Mononuclear cell (primary cell): ENCODE data around the gene MARCHF9. TPM values are rescaled to one million over a fixed set of nuclear protein-coding genes. Genes with fewer than 3 reads are reported as not detected.
"Not testable (repeated sequence)": the region's sequence is repeated elsewhere in the genome, so short reads cannot be mapped to it uniquely, and the experiment has no call there.

ENCODE experiments used
- H3K27me3 ChIP-seq: 2 replicates; pipeline ENCODE4 v1.6.0; 2011; ENCODE audit warnings: low read length, control low read depth; ENCODE audit not compliant: insufficient read depth
- H3K4me1 ChIP-seq: 2 replicates; pipeline ENCODE4 v1.5.1; 2011; ENCODE audit warnings: mild to moderate bottlenecking, low read length, control low read depth; ENCODE audit not compliant: insufficient read depth
- H3K4me3 ChIP-seq: 2 replicates; pipeline ENCODE4 v1.5.1; 2011; ENCODE audit warnings: mild to moderate bottlenecking, low read length, moderate library complexity
- H3K9me3 ChIP-seq: 2 replicates; pipeline ENCODE4 v1.5.1; 2011; ENCODE audit warnings: low read depth, mild to moderate bottlenecking, control low read depth, low read length
- total RNA-seq: library from RNA; depleted of rRNA; stranded (reverse); fragments of >200 nt; gene quantifications from one replicate; pipeline ENCODE4 v1.2.3, GENCODE V29; 2012

MARCHF9 gene, protein sequence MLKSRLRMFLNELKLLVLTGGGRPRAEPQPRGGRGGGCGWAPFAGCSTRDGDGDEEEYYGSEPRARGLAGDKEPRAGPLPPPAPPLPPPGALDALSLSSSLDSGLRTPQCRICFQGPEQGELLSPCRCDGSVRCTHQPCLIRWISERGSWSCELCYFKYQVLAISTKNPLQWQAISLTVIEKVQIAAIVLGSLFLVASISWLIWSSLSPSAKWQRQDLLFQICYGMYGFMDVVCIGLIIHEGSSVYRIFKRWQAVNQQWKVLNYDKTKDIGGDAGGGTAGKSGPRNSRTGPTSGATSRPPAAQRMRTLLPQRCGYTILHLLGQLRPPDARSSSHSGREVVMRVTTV
- 13.9 TPM for total RNA-seq

DNA sequence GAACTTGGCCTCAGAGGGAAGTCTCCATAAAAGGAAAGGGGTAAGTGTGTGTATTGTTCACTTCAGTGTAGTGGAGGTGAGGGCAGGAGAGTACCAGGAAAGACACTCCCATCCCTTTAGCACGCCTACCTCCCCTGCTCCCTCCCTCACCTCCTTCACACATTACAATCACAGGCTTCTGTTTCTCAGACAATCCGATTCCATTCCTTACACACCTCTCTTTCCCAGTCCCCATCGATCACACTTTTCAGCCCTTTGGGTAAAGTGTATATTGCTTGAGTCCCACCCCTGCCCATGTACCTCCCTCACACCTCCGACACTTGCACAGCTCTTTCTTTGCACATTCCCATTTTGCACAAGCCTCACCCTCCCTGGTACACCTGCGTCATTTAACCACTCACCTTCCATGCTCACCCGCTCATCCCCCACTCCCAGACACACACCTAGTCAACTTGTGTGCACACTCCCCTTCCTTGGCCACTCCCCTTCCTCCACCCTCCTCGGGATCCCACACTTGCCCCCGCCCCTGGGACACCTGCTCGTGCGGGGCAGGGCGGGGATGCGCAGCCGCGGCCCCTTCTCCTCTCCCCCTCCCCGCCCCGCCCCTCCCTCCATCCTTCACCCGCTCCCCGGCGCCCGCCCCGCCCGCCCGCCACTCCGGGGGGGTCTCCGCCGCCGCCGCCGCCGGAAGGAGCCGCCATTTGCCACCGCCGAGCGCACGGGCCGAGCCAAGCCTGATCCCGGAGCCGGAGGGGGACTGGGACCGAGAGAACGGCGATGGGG is at the start of gene MARCHF9:
MARCHF9 (plus strand) TSS at position 693 of the 783 bp plus-strand sequence. CDS start 426 bp downstream, outside the sequence.
- Histone ChIP-seq H3K27me3 (no peaks in the 10 kb centered on the region), H3K9me3 (no peaks in the 10 kb centered on the region), H3K4me1 (peaks cover 57% of the 10 kb centered on the region), H3K4me3 (peak within 1 kb of the TSS; percentile 49)

DNA sequence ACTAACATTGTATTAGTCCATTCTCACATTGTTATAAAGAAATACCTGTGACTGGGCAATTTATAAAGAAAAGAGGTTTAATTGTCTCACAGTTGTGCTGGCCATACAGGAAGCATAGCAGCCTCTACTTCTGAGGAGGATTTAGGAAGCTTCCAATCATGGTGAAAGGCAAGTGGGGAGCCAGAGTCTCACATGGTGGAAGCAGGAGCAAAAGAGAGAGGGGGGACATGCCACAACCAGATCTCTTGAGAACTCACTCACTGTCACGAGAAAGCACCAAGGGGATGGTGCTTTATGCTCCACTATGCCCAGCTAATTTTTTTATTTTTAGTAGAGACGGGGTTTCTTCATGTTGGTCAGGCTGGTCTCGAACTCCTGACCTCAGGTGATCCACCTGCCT is 47.7 kb upstream of the MARCHF9 start:
- H3K4me3 ChIP-seq: no peak overlapping the region
- peaks cover 13% of the 10 kb centered on the region for H3K9me3 ChIP-seq
- H3K27me3 ChIP-seq: no peaks in the 10 kb centered on the region
- H3K4me1 ChIP-seq: no peaks in the 10 kb centered on the region

DNA sequence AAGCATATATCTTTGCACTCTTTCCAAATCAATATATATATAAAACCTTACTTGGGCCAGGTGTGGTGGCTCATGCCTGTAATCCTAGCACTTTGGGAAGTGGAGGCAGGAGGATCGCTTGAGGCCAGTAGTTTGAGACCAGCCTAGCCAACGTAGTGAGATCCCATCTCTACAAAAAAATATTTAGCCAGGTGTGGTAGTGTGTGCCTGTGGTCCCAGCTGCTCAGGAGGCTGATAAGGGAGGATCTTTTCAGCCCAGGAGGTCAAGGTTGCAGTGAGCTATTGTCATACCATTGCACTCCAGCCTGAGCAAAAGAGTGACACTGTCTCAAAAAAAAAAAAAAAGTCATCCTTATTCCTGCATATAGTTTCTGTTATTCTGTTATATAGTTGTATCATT is 46.6 kb upstream of the MARCHF9 start:
- Histone ChIP-seq H3K9me3 (peaks cover 11% of the 10 kb centered on the region), H3K27me3 (no peaks in the 10 kb centered on the region), H3K4me3 (no peak overlapping the region), H3K4me1 (no peaks in the 10 kb centered on the region)

DNA sequence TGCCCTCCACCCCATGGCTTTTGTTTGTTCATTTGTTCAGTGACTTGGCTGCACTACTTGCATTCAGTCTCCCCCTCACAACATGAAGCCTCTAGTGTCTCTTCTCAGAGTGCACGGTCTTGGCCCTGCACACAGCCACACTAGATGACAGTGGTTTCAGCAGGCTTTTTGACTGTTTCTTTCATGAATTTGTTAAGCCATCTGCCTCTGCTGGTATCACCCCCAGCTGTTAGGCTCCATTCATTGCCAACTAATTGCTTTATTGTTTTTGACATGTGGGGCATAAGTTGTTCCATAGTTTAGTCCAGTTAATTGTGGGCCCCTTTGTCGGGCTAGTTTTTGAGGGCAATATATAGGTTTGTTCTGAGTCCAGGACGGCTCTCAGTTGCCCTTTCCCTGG is 42.2 kb upstream of the MARCHF9 start:
- no peaks in the 10 kb centered on the region for H3K27me3 ChIP-seq
- H3K4me3 ChIP-seq: no peak overlapping the region
- no peaks in the 10 kb centered on the region for H3K9me3 ChIP-seq
- H3K4me1 ChIP-seq: peaks cover 4% of the 10 kb centered on the region

DNA sequence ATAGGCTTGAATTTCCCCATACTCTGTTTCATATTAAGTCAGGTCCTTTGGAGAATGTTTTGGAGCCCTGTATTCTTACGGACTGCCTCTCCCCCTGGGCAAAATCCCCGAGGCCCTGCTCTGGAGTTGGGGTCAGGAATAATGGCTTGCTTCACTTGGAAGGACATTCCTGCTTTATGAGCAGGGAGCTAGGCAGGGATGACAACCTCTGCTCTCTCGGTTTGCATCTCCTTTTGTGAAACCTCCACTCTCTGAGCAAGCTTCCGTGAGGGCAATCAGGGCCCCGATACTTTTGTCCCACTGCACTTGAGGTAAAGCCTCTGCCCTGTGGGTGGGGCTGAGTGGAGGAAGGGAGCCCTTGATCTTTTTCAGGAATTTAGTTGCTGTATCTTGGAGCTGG is 41.7 kb upstream of the MARCHF9 start:
- Histone ChIP-seq H3K4me3 (no peak overlapping the region), H3K9me3 (no peaks in the 10 kb centered on the region), H3K4me1 (peaks cover 4% of the 10 kb centered on the region), H3K27me3 (no peaks in the 10 kb centered on the region)

DNA sequence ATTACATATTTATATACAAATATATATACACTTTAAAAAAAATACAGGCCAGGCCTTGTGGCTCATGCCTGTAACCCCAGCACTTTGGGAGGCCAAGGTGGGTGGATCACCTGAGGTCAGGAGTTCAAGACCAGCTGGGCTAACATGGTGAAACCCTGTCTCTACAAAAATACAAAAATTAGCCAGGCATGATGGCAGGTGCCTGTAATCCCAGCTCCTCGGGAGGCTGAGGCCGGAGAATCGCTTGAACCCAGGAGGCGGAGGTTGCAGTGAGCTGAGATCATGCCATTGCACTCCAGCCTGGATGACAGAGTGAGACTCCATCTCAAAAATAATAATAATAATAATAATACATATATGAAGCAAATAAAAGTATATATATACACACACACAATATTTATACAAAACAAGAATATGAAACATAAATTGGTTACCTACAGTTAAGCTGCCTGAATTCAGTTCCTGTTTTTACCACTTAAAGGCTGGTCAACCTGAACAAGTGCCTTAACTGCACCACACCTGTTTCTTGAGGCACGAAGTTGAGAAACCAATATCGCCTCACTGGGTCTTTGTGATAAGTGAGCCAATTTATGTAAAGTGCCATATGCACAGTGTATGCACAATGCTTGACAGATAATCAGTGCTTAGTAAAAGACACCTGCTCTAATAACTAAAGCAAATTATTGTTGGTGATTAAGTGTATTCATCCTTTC is 39.7 kb upstream of the MARCHF9 start:
- not testable (repeated sequence) for H3K9me3 ChIP-seq, H3K4me1 ChIP-seq, H3K27me3 ChIP-seq, H3K4me3 ChIP-seq

DNA sequence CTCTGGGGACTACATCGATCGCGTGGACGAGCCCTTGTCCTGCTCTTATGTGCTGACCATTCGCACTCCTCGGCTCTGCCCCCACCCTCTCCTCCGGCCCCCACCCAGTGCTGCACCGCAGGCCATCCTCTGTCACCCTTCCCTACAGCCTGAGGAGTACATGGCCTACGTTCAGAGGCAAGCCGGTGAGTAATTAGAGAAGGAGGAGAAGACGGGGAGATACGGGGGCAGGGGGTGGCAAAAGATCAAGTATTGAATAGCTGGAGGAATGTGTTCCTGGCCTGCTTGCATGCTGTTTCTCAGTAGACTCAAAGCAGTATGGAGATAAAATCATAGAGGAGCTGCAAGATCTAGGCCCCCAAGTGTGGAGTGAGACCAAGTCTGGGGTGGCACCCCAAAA is 39.1 kb upstream of the MARCHF9 start:
- no peak overlapping the region for H3K4me3 ChIP-seq
- H3K9me3 ChIP-seq: no peaks in the 10 kb centered on the region
- no peaks in the 10 kb centered on the region for H3K27me3 ChIP-seq
- H3K4me1 ChIP-seq: peaks cover 4% of the 10 kb centered on the region

DNA sequence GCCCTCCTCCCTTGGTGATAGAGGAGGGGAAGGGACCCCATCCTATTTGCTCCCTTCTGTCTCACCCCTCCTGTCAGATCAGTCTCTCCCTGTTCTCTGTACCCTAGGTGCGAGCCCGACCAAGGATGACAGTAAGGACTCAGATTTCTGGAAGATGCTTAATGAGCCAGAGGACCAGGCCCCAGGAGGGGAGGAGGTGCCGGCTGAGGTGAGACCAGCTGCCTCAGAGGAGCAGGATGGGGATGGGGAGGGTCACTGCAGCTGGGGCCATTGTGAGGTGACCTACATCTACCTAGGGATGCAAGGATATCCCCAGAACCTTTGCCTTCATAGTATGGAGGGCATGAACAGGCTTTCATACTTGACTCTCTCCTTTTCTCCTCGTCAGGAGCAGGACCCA is 38.6 kb upstream of the MARCHF9 start:
- Histone ChIP-seq H3K9me3 (no peaks in the 10 kb centered on the region), H3K4me3 (no peak overlapping the region), H3K4me1 (peaks cover 4% of the 10 kb centered on the region), H3K27me3 (no peaks in the 10 kb centered on the region)

DNA sequence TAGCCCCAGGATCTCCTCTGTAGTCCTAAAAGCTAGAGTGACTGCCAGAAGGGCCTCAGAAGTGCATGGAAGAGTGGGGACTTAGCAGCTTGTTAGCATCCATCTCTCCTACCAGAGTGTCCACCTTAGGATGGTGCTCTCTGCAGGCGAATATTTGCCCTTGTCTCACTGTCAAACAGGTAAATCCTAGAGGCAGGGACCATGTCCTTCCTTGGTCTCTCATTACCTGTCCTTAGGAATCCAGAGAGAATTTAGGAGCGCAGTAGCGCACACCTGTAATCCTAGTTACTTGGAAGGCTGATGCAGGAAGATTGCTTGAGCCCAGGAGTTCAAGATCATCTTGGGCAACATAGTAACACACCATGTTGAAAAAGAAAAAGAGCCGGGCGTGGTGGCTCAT is 37.8 kb upstream of the MARCHF9 start:
- no peaks in the 10 kb centered on the region for H3K27me3 ChIP-seq
- H3K4me1 ChIP-seq: peaks cover 4% of the 10 kb centered on the region
- H3K9me3 ChIP-seq: no peaks in the 10 kb centered on the region
- H3K4me3 ChIP-seq: no peak overlapping the region

DNA sequence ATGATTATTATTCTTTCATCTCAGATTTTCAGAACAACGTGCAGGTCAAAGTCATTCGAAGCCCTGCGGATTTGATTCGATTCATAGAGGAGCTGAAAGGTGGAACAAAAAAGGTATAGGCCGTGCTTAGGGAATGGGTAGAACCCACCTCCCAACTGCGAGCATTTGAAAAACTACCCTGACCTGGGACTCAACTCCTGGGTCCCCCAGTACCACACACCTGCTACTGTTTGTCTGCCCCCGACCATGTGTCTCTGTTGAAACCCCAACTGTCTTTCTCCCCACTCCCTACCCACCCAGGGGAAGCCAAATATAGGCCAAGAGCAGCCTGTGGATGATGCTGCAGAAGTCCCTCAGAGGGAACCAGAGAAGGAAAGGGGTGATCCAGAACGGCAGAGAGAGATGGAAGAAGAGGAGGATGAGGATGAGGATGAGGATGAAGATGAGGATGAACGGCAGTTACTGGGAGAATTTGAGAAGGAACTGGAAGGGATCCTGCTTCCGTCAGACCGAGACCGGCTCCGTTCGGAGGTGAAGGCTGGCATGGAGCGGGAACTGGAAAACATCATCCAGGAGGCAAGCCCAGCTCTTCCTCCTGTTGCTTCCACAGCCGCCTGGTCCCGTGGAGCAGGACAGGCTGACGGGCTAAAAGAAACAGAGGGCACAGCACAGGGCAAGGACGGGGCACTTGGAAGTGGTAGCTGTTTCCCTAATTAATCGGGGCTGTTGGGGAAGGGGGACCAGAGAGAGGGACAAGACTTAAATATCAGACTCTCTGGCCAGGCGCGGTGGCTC is 36.9 kb upstream of the MARCHF9 start:
- Histone ChIP-seq H3K9me3 (no peaks in the 10 kb centered on the region), H3K4me3 (no peak overlapping the region), H3K27me3 (no peaks in the 10 kb centered on the region), H3K4me1 (peaks cover 4% of the 10 kb centered on the region)

DNA sequence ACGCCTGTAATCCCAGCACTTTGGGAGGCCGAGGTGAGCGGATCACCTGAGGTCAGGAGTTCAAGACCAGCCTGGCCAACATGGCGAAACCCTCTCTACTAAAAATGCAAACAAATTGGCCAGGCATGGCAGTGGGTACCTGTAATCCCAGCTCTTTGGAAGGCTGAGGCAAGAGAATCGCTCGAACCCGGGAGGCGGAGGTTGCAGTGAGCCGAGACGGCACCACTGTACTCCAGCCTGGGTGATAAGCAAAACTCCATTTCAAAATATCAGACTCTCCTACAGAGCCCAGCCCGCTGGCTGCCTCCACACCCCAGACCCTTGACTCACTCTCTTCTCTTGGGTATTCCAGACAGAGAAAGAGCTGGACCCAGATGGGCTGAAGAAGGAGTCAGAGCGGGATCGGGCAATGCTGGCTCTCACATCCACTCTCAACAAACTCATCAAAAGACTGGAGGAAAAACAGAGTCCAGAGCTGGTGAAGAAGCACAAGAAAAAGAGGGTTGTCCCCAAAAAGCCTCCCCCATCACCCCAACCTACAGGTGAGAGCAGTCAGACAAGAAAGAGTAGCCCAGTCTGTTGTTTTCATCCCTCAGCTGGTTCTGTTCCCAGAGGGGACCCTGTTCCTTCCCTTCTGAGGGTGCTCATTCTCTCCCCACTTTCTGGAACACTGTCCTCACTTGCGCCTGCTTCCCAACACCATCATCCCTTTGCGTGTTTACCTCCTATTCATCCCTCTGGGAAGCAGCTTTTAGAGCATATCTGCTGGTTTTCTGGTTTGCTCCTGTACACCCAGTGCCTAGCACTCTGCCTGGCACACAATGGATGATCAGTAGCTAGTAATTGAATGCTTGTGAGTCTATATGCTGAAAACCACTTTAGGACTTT is 36.0 kb upstream of the MARCHF9 start:
- Histone ChIP-seq H3K4me3 (no peak overlapping the region), H3K27me3 (no peaks in the 10 kb centered on the region), H3K9me3 (no peaks in the 10 kb centered on the region), H3K4me1 (peaks cover 4% of the 10 kb centered on the region)

DNA sequence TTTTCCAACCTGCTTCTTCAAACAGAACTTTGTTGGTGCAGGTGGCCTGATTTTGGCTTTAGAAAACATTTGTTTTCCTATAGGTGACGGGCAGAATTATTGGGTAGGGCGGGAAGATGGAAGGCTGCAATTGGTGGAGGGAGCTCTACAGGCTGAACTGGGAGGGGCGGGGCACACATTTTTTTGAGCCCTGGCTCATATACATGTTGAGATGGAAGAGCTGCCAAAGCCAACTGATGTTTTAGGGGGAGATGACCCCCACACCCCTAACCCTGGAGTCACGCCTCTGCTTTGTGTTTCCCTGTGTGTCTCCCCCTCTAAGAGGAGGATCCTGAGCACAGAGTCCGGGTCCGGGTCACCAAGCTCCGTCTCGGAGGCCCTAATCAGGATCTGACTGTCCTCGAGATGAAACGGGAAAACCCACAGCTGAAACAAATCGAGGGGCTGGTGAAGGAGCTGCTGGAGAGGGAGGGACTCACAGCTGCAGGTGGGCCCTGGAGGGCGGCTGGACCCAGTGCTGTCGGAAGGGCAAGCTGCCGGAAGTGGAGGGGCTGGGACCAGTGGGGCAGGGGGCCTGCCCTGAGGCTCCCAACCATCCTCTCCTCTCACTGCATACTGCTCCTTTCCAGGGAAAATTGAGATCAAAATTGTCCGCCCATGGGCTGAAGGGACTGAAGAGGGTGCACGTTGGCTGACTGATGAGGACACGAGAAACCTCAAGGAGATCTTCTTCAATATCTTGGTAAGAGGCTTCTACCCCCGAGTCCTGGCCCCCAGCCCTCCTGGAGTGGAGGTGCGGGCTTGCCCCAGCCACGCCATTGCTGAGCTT is 34.9 kb upstream of the MARCHF9 start:
- Histone ChIP-seq H3K9me3 (no peaks in the 10 kb centered on the region), H3K4me3 (no peak overlapping the region), H3K27me3 (no peaks in the 10 kb centered on the region), H3K4me1 (peaks cover 4% of the 10 kb centered on the region)
